ENCODE results near the gene DTWD1. TPM values are rescaled to one million over a fixed set of nuclear protein-coding genes. Genes with fewer than 3 reads are reported as not detected.
A peak's percentile ranks its signal among the peaks of the same experiment; 100 is the strongest.
"Not testable (repeated sequence)": the region's sequence is repeated elsewhere in the genome, so short reads cannot be mapped to it uniquely, and the experiment has no call there.

The DTWD1 gene
- total RNA-seq = 62.1 TPM

GRCh38 chr15:49620658-49621368 lies at the start of gene DTWD1, which contains the start of gene FAM227B:
TSS of gene DTWD1 (plus strand) at chr15:49621048. CDS start at chr15:49625168, 4,120 bp downstream.
TSS of gene FAM227B (minus strand) at chr15:49620818. CDS start at chr15:49615171, 5,647 bp downstream.
- intact Hi-C loops (cut with DNase I) = no loop called here
- DNase-seq (ENCODE audit: low spot score) (peak; percentile 96), ATAC-seq (peak; percentile 99)

DNA sequence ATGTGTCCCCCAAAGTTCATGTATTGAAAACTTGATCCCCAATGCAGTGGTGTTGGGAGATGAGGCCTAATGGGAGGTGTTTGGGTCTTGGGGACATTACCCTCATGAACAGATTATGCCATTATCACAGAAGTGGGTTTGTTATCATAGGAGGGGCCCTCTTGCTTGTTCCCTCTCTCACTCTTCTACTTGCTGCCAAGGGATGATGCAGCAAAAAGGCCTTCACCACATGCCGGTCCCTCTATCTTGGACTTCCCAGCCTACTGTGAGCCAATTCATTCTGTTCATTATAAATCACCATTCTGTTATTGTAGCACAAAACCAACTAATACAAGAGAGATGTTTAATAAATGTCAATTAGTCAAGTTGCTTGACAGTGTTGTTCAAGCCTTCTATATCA lies 47.4 kb upstream of the DTWD1 start:
- intact Hi-C loops (cut with DNase I) = no loop called here
- ATAC-seq (no peak), DNase-seq (ENCODE audit: low spot score) (no peak)

DNA sequence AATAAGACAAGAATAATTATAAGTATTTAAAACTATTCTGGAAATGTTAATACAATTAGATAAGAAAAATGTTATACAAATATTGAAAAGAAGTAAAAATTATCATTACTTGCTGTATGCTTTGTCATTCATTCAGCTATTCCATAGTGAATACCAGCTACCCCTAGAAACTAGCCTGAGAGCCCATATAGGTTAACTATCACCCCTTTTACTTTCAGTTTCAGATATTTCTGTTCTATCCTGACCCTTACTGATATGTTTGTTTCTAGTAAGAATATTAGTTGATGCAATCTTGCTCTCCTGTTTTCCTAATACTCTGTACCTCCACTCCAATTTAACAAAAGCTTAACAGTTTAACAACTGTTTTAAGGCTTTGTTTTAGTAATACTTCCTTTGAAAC lies 31.8 kb upstream of the DTWD1 start:
- intact Hi-C loops (cut with DNase I) = no loop called here
- DNase-seq (ENCODE audit: low spot score) (no peak), ATAC-seq (no peak)

- ATAC-seq; intact Hi-C loops (cut with DNase I); DNase-seq (ENCODE audit: low spot score): not testable (repeated sequence)
Measured at GRCh38 chr15:49592829-49593316, 28.0 kb upstream of the DTWD1 start.

- ATAC-seq (no peak), DNase-seq (ENCODE audit: low spot score) (no peak)
- intact Hi-C loops (cut with DNase I) = no loop called here
Measured at GRCh38 chr15:49604625-49605409, 16.0 kb upstream of the DTWD1 start.

- DNase-seq (ENCODE audit: low spot score) (no peak), ATAC-seq (no peak)
- intact Hi-C loops (cut with DNase I) = no loop called here
Measured at GRCh38 chr15:49605588-49605987, 15.3 kb upstream of the DTWD1 start.

DNA sequence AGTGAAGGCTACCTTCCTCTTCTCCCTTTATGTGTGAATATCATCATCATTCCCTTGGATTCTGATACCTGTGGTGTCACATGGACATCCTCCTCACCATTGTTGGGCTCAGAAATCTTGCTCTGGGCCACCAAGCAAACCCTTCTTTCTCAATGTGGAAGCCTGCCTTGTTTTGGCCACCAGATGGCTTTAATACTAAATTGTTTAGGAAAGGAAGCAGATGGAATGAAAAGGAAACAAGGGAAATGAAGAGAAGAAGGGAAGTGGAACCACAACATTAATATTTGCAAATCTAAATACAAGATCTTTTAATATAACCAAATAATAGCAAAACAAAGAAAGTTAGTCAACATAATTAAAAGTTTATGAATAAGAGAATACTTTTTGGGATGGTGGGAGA lies 14.3 kb upstream of the DTWD1 start:
- no peak for ATAC-seq
- intact Hi-C loops (cut with DNase I) = no loop called here
- no peak for DNase-seq (ENCODE audit: low spot score)

DNA sequence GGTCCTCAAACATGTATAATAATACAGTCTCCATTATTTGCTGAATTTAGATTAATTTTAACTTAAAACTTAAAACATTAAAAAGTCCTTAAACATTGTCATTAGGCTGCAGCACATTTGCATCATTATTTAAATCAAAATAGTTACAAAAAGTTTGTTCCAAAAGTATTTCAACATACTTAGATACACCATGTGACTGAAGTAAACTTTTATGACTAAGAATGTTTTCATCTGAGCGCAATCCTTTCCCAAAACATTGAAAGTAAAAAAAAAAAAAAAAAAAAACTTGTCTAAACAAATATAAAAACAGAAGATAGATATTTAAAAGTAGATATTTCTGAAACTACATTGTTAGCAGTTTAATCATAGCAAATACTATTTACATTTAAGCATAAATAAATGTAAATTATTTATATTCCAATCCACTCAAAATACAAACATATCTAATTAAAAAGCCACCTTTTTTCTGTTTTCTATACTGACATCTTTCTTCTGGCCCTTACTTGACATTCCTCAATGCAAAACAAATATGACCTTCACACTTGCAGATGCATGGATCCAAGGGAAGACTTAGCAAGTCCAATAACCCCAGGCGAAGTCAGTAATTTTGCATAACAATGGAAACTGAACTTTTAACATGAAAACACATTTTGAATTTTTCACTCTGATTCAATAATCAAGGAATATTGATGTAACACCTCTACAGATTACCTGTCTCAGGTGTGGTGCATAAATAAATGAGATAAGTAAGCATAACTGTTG lies 10.5 kb upstream of the DTWD1 start:
- no peak for DNase-seq (ENCODE audit: low spot score)
- intact Hi-C loops (cut with DNase I) = no loop called here
- ATAC-seq = no peak

DNA sequence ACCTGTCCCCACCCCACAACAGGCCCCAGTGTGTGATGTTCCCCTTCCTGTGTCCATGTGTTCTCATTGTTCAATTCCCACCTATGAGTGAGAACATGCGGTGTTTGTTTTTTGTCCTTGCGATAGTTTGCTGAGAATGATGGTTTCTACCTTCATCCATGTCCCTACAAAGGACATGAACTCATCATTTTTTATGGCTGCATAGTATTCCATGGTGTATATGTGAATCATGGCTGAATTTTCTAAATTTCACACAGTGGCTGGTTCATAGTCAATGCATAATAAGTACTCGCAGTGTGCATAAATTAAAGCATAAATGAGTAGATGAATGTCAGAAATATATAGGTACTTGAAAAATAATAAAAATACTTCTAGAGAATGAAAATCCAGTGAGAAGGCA lies 8.6 kb upstream of the DTWD1 start:
- intact Hi-C loops (cut with DNase I); ATAC-seq; DNase-seq (ENCODE audit: low spot score): not testable (repeated sequence)

- ATAC-seq = no peak
- no peak for DNase-seq (ENCODE audit: low spot score)
- intact Hi-C loops (cut with DNase I) = no loop called here
Measured at GRCh38 chr15:49619226-49619625, 1.6 kb upstream of the DTWD1 start.

DNA sequence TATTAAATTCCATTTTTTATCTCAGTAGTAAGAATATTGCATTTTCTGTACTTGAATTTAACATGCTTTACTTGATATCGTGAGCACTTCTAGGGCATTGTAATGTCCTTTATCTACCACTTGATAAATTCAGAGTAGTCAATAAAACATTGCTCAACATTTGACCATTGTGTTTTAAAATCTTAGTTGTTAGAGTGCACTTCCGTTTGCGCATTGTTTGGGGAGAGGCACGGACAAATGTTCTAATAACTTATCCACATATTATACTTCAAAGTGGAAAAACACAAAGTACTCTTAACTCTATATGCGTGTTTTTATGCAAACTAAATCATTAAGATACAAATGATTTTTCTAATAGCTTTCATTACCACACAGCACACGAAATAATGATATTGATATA lies 649 bp upstream of the DTWD1 start:
- peak; percentile 61 for ATAC-seq
- intact Hi-C loops (cut with DNase I) = no loop called here
- DNase-seq (ENCODE audit: low spot score) = no peak

DNA sequence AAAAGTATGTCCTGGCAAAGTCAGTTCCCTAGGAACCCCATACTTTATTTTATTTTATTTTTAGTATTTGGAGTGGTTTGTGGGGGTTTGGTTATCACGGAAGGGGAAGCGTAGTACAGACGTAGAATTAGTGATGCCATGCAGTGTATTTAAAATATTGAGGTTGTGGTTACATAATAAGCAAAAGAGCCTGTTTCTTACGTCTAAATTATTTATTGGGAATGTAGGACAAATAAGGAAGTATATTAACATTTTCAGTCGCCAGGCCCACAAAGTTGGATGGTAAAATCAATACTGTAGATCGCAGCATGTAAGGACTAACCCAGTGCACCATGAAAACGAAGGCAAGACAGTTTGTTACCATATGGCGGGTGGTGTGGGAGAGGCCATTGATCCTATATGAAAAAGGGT lies 558 bp downstream of the DTWD1 start:
- ATAC-seq (peak; percentile 1), DNase-seq (ENCODE audit: low spot score) (no peak)
- intact Hi-C loops (cut with DNase I) = no loop called here

- no peak for DNase-seq (ENCODE audit: low spot score)
- no peak for ATAC-seq
- intact Hi-C loops (cut with DNase I) = no loop called here
Measured at GRCh38 chr15:49621887-49622286, 1.0 kb downstream of the DTWD1 start.

DNA sequence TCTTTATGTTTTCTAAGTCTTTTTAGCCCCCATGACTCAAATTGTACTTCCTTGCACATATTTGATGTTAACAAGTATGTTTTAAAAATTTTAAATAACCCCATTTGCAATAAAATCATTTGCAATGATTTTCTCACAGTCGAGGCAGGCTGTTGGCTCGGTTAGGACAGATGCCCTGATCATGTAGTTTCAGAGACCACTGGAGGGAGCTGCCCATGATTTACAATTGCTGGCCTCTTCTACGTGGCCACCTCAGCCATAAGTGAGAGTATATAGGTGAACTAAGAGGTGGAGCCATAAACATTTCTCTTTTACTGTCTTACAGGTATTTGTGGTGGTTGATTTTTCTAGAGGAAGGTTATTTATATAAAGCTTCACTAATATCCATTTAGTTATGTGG lies 1.7 kb downstream of the DTWD1 start:
- no peak for DNase-seq (ENCODE audit: low spot score)
- no peak for ATAC-seq
- intact Hi-C loops (cut with DNase I) = no loop called here

- ATAC-seq (no peak), DNase-seq (ENCODE audit: low spot score) (no peak)
- intact Hi-C loops (cut with DNase I) = no loop called here
Measured at GRCh38 chr15:49624056-49624455, 3.2 kb downstream of the DTWD1 start.

GRCh38 chr15:49625460-49626036 lies 4.7 kb downstream of the DTWD1 start:
- no peak for DNase-seq (ENCODE audit: low spot score)
- intact Hi-C loops (cut with DNase I) = no loop called here
- ATAC-seq = no peak

GRCh38 chr15:49627407-49627877 lies 6.6 kb downstream of the DTWD1 start:
- DNase-seq (ENCODE audit: low spot score) (no peak), ATAC-seq (no peak)
- intact Hi-C loops (cut with DNase I) = no loop called here

DNA sequence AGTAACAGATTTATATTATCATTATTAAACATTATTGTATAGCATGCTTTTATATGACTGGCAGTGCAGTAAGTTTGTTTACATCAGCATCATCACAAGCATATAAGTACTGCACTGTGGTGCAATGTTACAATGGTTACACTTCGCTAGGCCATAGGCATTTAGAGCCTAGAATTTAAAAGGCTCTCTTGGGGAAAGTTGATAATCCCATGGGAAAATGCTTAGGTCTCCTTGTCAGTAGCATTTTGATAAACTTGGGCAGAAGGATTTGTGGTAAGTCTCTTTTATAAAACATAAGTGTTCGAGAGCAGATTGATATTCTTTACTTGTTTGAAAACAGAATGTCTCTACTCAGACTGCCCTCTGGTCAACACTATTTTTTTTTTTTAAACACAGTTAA lies 7.5 kb downstream of the DTWD1 start:
- intact Hi-C loops (cut with DNase I) = no loop called here
- ATAC-seq (no peak), DNase-seq (ENCODE audit: low spot score) (no peak)

- intact Hi-C loops (cut with DNase I) = no loop called here
- no peak for DNase-seq (ENCODE audit: low spot score)
- no peak for ATAC-seq
Measured at GRCh38 chr15:49637857-49638256, 17.0 kb downstream of the DTWD1 start.
